Coronary artery (tissue), 2 donors: Measurements from ENCODE around the gene CNFN.

ENCODE experiments used
- DNase-seq: peaks from one replicate; pipeline ENCODE4 v3.0.0-alpha.2; 2017; ENCODE audit warnings: low spot score
- H3K27ac ChIP-seq, 2 donors: fragments of 200-600 bp; sonication (generic); one replicate each; pipeline ENCODE4 v1.5.1; 2016 to 2019
- H3K4me3 ChIP-seq: fragments of 200-600 bp; sonication (generic); 2 replicates; pipeline ENCODE4 v1.5.1; 2016; ENCODE audit warnings: mild to moderate bottlenecking, moderate library complexity
- TF ChIP-seq, protein P1 (sequence below): fragments of 200-600 bp; sonication (generic); IDR thresholded peaks from one replicate; pipeline ENCODE4 v1.5.1; 2019; ENCODE audit warnings: antibody characterized with exemption

The CNFN gene

DNA sequence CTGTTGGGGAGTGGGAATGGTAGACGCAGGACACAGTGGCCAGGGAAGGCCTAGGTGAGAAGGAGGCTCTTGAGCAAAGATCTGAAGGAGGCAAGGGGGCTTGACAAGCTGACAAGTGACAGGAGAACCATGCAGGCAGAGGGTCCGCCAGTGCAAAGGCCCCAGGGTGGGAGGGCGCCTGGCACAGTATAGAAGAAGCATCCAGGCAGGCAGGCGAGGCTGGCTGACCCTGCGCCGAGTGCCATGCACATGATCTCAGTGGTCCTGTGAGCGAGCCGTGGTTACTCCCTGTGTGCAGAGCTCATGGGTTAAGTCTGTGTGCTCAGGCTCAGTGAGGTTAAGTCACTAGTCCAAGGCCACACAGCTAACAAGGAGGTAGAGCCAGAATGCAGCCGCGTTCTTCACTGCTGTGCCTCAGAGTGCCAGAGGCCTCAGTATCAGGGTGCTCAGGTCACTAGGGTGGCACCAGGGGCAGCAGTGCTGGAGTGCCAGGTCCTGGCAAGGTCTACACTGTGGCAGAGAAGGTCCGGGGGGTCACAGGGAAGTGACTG lies 15.2 kb downstream of the CNFN start:
- TF ChIP-seq, protein P1, sequence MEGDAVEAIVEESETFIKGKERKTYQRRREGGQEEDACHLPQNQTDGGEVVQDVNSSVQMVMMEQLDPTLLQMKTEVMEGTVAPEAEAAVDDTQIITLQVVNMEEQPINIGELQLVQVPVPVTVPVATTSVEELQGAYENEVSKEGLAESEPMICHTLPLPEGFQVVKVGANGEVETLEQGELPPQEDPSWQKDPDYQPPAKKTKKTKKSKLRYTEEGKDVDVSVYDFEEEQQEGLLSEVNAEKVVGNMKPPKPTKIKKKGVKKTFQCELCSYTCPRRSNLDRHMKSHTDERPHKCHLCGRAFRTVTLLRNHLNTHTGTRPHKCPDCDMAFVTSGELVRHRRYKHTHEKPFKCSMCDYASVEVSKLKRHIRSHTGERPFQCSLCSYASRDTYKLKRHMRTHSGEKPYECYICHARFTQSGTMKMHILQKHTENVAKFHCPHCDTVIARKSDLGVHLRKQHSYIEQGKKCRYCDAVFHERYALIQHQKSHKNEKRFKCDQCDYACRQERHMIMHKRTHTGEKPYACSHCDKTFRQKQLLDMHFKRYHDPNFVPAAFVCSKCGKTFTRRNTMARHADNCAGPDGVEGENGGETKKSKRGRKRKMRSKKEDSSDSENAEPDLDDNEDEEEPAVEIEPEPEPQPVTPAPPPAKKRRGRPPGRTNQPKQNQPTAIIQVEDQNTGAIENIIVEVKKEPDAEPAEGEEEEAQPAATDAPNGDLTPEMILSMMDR = no peak
- no peak overlapping the region for H3K4me3 ChIP-seq
- no peak for DNase-seq

DNA sequence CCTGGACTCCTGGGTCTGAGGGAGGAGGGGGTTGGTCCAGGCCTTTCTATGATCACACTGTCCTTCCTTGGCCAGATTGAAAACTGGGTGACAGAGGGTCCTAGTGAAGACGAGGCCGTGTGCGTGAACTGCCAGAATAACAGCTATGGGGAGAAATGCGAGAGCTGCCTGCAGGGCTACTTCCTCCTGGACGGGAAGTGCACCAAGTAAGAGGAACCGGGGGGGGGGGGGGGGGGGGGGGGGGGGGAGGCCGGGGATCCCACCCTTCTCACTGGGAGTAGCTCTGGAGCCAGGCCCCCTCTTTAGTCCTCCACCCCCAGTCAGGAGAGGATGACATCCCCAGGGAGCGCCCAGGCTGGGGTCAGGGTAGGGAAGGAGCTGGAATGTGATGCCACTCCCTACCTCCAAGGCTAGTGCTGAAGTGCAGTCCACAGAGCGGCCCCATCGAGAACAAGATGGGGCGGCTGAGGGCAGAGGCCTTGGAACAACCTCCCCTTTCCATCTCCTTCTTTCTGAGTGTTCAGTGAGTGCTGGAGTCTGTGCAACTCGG lies 19.4 kb downstream of the CNFN start:
- no peak for DNase-seq
- TF ChIP-seq, protein P1 = no peak
- no peak overlapping the region for H3K4me3 ChIP-seq
- H3K27ac ChIP-seq = no peak overlapping the region

More for the DNA sequence above, 15.2 kb downstream of the CNFN start:
- H3K27ac ChIP-seq = no peak overlapping the region

GRCh38 chr19:42370068-42370520 lies 20.0 kb downstream of the CNFN start:
- TF ChIP-seq, protein P1 = no peak
- H3K4me3 ChIP-seq = no peak overlapping the region
- no peak overlapping the region for H3K27ac ChIP-seq
- DNase-seq = no peak

GRCh38 chr19:42369433-42370067 lies 20.5 kb downstream of the CNFN start:
- TF ChIP-seq, protein P1 = no peak
- DNase-seq = no peak
- Histone ChIP-seq H3K27ac (no peak overlapping the region), H3K4me3 (no peak overlapping the region)

- TF ChIP-seq, protein P1 = no peak
- Histone ChIP-seq H3K27ac (no peak overlapping the region), H3K4me3 (no peak overlapping the region)
- no peak for DNase-seq
Measured at GRCh38 chr19:42368765-42369164, 21.3 kb downstream of the CNFN start.

GRCh38 chr19:42368360-42368759 lies 21.7 kb downstream of the CNFN start:
- H3K27ac ChIP-seq = no peak overlapping the region
- no peak overlapping the region for H3K4me3 ChIP-seq
- TF ChIP-seq, protein P1 = no peak
- no peak for DNase-seq

- Histone ChIP-seq H3K27ac (no peak overlapping the region), H3K4me3 (no peak overlapping the region)
- no peak for DNase-seq
- TF ChIP-seq, protein P1 = no peak
Measured at GRCh38 chr19:42367929-42368328, 22.2 kb downstream of the CNFN start.
